C4-2B (cell line): Measurements from ENCODE around the gene SIK2.

Source experiments
- H3K27ac ChIP-seq: fragments of 450-650 bp; 2 replicates; pipeline ENCODE4 v1.5.1; 2017
- CTCF ChIP-seq: fragments of 450-650 bp; conservative IDR thresholded peaks from 2 replicates; pipeline ENCODE4 v1.5.1; 2017; ENCODE audit warnings: mild to moderate bottlenecking
- ZFX ChIP-seq: fragments of 450-650 bp; IDR thresholded peaks from 2 replicates; pipeline ENCODE4 v1.6.1; 2017

The SIK2 gene

GRCh38 chr11:111691741-111692140 is 89.5 kb downstream of the SIK2 start:
- TF ChIP-seq ZFX (no peak), CTCF (no peak)
- H3K27ac ChIP-seq, result no peak overlapping the region

- H3K27ac ChIP-seq, result no peak overlapping the region
- TF ChIP-seq CTCF (no peak), ZFX (no peak)
Measured at GRCh38 chr11:111693224-111693937, 91.1 kb downstream of the SIK2 start.

- no peak for TF ChIP-seq ZFX
- TF ChIP-seq CTCF, result no peak
- H3K27ac ChIP-seq, result no peak overlapping the region
Measured at GRCh38 chr11:111694851-111695250, 92.6 kb downstream of the SIK2 start.

- TF ChIP-seq ZFX (no peak), CTCF (no peak)
- no peak overlapping the region for H3K27ac ChIP-seq
Measured at GRCh38 chr11:111696556-111696955, 94.3 kb downstream of the SIK2 start.

GRCh38 chr11:111697933-111698371 is 95.7 kb downstream of the SIK2 start:
- H3K27ac ChIP-seq, result no peak overlapping the region
- TF ChIP-seq CTCF (no peak), ZFX (no peak)

- H3K27ac ChIP-seq, result no peak overlapping the region
- TF ChIP-seq CTCF, result no peak
- TF ChIP-seq ZFX, result no peak
Measured at GRCh38 chr11:111698852-111699559, 96.8 kb downstream of the SIK2 start.

GRCh38 chr11:111699579-111700156 is 97.4 kb downstream of the SIK2 start:
- no peak for TF ChIP-seq ZFX
- TF ChIP-seq CTCF, result no peak
- no peak overlapping the region for H3K27ac ChIP-seq
